Measurements from ENCODE around the gene RELA.

The RELA gene

DNA sequence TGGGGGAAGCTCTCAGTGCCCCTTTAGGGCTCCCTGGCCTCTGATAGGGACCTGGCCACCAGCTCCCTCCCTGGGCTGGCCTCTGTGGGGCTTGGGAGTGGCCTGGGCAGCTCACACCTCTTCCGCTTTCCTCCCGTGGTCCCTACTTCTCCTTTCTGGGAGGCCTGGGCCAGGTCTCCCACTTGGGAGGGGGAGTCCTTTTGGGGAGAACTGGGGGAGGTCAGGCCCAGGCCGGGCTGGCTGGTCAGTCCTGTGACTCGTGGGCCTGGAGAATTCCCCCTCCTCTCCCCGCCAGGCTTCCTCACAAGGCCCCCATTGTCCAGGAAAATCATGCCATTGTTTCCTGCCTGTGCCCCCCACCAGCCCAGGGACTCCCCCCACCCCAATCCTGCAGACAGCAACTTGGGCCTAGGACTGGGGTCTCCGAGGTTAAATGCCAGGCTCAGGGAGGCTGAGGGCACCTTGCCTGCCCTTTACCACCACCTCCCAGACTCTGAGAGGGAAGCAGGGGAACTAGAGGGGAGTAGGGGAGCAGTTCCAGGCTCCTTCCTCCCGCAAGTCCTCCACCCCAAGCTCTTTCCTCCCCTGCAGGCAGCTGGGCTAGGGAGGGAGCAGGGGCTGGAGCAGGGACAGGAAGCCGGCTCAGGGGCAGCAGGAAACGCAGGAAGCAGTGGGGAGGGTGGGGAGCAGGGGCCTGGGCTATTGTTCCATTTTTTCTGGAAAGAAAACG lies 51.5 kb downstream of the RELA start:
- no peak for DNase-seq

DNA sequence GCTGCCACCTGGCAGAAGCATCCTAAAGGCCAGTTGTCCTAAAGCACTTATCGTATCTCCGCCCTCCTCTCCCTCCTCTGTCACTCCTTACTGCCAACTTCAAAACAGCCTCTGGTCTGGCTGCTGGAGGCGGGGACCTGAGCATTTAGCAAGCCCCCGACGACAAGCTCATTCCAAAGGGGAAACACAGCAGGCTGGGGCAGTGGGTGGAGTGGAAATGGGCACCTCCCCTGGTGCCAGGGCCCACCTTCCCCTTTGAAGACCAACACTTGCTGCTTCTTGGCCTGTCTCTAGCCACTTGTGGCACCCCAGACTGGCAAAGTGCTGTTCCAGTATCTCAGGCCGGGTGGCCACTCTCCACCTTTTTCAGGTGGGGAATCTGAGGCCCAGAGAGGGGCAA lies 52.3 kb downstream of the RELA start:
- no peak for DNase-seq

DNA sequence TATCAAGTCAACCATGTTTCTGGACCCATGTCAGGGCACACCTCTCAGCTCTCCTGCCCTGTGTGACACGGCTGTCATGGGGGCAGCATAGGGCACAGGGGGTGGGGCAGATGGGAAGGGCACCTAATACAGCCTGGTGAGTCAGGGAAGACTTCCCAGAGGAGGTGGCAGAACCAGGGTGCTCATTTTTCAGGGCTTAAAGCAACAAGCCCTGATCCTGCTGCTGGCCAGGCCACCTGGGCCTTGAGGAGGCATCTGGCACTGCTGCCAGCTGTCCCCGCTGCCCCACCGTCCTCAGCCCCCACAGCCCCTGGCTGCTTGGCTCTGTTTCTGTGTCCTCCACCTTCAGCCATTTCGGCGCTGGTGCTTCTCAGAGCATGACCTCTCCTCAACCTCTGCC lies 53.1 kb downstream of the RELA start:
- no peak for DNase-seq

DNA sequence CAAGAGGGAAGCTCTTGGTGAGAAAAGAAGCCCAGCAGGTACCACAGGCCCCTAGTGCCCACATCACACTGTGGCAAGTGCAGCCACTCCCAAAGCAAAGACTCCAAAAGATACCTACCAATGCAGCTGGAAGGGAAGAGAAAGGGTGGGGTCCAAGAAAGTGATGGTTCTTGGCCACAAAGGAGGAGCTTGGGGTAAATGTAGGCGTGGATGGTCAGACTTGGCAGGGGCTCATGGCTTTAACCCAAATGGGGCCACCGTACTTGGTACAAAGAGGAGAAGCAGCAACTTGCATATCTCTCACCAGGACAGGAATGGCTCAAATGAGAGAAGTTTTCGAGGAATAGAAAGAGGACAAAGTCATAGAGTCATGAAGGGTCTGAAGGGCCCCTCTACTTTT lies 53.5 kb downstream of the RELA start:
- DNase-seq, result no peak

DNA sequence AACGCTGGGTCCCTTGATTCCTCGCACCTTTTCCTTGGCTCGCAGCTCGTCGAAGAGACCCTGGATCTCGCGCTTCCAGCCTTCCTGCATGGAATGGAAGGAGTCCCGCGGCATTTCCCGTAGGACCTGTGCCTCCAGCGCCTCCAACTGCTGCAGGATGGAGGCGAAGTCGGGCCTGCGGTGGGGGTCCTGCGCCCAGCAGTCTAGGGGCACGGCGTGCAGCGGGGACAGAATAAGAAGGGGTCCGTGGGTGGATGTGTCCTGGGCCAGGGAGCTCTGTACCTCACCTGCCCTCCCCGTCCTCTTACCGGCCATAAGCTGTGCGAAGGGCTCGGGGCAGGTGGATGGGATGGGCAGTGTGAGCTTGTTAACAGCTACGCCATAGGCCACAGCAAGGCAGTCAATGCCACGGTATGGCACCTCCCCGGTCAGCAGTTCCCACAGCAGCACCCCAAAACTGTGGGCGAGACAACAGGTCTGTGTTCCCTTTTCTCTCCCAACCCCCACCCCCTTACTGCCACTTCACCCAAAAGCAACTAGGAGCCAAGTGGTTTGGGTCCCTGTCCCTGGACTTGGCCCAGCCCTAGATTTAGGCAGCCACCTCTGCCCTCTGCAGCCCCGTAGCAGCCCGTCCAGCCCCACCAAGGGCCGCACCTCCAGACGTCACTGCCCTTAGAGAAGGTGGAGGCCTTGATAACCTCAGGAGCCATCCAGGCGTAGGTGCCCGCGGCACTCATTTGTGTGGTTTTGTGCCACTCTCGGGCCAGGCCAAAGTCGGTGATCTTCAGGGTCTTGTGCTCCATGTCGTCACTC lies 54.9 kb downstream of the RELA start:
- no peak for DNase-seq

DNA sequence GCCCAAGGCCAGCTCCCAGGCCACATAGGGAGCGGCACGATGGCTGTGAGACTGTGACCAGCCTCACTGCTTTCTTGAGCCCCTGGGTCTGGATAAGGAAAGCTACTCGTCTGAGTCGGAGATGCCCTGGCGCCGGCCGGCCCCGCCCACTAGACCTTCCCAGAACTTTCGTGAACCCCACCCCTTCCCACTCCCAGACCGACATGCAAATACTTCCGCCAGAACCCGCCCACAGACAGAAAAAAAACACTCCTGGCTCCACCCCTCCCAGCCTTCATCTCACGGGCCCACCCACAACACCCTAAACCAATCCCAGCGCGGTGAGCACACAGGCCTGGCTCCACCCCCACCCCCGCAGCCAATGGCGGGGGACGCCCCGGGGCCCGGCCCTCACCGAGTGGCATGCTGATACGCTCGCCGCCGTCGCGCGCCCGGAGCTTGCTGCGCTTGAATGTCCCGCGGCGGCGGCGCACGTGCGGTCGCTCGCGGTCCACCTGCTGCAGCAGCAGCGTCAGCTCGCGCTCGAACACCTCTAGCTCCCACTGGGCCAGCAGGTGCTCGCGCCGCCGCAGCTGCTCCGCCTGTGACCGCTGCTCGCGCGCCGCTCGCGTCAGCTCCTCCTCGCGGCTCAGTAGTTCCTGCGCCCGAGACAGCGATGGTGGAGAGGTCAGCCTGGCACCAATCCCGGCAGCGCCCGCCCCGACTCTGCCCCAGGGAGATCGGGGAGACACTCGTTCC lies 55.7 kb downstream of the RELA start:
- no peak for DNase-seq

DNA sequence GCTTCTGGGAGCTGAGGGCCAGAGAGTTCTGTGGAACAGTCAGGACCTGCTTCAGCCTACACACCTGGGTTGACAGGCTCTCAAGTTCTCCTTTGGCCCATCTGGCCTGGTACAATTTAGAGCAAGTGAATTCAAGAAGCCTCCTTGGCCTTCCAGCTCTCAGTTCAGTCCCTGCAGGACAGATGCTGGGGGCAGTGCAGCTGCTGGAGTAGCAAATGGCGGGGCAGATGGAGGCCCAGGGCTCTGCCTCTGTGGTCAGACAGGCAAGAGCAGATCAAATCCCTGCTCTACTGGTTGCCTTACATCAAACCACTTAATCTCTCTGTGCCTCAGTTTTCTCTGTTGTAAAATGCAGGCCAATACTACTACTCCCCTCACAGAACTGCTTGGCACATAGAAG lies 58.5 kb downstream of the RELA start:
- no peak for DNase-seq

Measured in NCI-H1694 treated with DMSO at 0.1 percent for 48 hours (cell line).